ENCODE measurements around the gene FAM131B. TPM values are rescaled to one million over a fixed set of nuclear protein-coding genes. Genes with fewer than 3 reads are reported as not detected.
A peak's percentile ranks its signal among the peaks of the same experiment; 100 is the strongest.

Gene FAM131B
- total RNA-seq, 1 donor from 2014 or later: 4.2 TPM

DNA sequence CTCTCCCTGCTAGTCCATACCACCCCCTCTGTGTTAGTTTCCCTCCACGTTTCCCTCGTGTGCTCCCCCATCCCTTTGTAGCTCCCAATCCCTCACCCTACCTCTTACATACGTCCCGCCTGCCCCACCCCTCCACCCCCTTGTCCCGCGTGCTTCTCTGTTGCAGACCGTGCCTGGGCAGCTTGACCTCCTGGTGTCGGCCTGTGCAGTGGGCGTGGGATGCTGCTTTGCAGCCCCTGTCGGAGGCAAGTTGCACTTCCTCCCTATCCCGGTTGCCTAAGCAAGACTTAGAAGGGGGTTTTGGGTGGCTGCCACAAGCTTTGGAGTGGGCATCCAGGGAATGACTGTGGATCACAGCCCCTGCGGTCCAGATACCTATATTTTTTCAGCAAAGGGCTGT is 38.9 kb downstream of the FAM131B start:
- DNase-seq (ENCODE audit: low read depth): no peak

DNA sequence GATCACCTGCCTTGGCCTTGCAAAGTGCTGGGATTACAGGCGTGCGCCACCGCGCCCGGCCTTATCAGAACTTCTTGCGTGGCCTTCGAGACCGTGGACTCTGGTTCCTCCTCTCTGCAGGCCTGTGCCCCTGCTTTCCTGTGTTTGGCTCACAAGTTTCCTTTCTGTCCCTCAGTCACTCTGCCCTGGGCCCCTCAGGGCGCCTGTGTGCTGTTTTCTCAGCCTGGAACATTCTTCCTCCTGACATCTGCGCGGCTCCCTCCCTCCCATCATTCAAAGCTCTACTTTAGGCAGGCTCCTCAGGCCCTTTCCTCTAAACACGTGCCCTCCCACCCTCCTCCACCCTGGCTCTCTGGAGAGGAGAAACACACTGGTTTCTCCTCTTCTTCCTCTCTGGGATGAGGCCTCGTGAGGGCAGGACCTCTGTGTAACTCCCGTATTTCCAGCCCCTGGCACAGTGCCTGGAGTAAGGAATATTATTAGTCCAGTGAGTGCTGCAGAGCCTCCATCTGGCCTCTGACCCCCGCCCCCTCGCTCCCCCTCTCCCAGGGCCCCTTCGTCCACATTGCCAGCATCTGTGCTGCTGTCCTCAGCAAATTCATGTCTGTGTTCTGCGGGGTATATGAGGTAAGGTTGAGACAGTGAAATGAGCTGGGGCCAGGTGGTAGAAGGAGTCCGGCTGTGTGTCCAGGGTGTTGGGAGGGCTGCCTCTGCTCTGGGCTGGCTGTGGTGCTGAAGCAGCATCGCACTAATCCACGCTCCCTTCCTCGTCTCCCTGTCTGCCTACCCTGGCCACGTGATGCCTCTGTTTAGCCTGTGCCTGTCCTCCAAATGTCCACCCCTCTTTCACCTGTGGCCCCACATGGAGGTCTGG is 39.5 kb downstream of the FAM131B start:
- no peak for DNase-seq (ENCODE audit: low read depth)

DNA sequence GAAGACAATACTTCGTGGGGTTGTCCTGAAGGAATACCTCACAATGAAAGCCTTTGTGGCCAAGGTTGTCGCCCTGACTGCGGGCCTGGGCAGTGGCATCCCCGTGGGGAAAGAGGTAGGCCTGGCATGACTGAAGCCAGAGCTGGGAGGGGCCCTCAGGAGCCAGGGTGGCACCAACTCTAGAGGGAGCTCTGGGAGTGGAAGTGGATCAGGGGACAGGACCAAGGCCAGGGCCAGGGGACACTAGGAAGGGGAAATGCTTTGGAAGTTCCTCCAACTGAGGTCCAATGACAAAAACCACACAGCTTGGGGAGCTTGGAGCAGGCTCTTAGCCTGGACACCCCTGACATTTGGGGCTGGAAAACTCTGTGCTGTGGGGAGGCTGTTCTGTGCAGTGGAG is 40.8 kb downstream of the FAM131B start:
- no peak for DNase-seq (ENCODE audit: low read depth)

- DNase-seq (ENCODE audit: low read depth): no peak
Measured at GRCh38 chr7:143321242-143321641, 41.3 kb downstream of the FAM131B start.

GRCh38 chr7:143320620-143321019 is 41.9 kb downstream of the FAM131B start:
- peak; percentile 71 for DNase-seq (ENCODE audit: low read depth)

DNA sequence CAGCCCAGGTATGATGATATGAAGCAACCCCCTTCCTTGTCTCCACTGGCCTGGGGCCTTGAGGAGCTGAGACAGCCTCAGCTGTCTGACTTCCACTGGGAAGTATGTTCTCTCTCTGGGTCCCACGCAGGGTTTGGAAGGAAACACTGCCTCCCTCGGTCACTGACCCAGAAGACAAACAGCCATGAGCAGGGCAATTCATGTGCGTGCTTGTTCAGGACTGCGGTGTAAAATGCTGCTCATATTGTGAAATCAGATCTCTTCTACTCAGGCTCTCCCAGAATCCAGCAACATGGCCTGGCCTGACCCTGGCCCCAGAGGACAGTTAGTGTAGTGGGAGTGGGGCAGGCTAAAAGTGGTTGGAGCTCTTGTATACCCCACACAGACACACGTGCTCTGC is 43.9 kb downstream of the FAM131B start:
- peak; percentile 85 for DNase-seq (ENCODE audit: low read depth)

- no peak for DNase-seq (ENCODE audit: low read depth)
Measured at GRCh38 chr7:143316492-143316891, 46.0 kb downstream of the FAM131B start.

- DNase-seq (ENCODE audit: low read depth): no peak
Measured at GRCh38 chr7:143315776-143316175, 46.7 kb downstream of the FAM131B start, which contains the start of gene CLCN1. TSS of gene CLCN1 (plus strand) at chr7:143316111. CDS start at chr7:143316213, 102 bp downstream.

GRCh38 chr7:143314127-143314526 is 48.4 kb downstream of the FAM131B start:
- no peak for DNase-seq (ENCODE audit: low read depth)

- no peak for DNase-seq (ENCODE audit: low read depth)
Measured at GRCh38 chr7:143308632-143309031, 53.9 kb downstream of the FAM131B start.

- no peak for DNase-seq (ENCODE audit: low read depth)
Measured at GRCh38 chr7:143305423-143306070, 57.0 kb downstream of the FAM131B start.

- DNase-seq (ENCODE audit: low read depth): no peak
Measured at GRCh38 chr7:143304938-143305337, 57.6 kb downstream of the FAM131B start.

DNA sequence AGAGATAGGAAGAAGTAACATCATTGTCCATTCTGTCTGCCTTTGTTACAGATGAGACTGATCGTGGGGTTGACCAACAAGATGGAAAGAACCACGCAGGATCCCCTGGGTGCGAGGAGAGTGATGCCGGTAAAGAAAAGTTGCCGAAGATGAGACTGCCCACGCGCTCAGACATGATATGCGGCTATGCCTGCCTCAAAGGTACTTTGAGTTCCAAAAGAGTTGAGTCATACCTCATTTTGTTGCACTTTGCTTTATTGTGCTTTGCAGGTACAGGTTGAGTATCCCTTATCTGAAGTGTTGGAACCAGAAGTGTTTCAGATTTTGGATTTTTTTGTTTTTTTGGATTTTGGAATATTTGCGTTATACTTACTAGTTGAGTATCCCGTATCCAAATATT is 58.8 kb downstream of the FAM131B start:
- no peak for DNase-seq (ENCODE audit: low read depth)

Other genes with a start within 250 kb of the FAM131B start
- not detected in 2 replicates for gene PIP, start 230.6 kb downstream of the FAM131B start, total RNA-seq
- gene TAS2R39, start 179.3 kb downstream of the FAM131B start, total RNA-seq: not detected in 2 replicates
- not detected in 2 replicates for gene TAS2R40, start 140.7 kb downstream of the FAM131B start, total RNA-seq
- gene GSTK1, start 99.3 kb downstream of the FAM131B start, total RNA-seq: 123 and 150 TPM in 2 replicates
- gene TMEM139, start 77.8 kb downstream of the FAM131B start, total RNA-seq: 48.2 and 70.5 TPM in 2 replicates
- 8.7 and 19.0 TPM in 2 replicates for gene CASP2, start 74.4 kb downstream of the FAM131B start, total RNA-seq
- not detected in 2 replicates for gene CLCN1, start 46.6 kb downstream of the FAM131B start, total RNA-seq
- 14.4 and 92.3 TPM in 2 replicates for gene ZYX, start 18.6 kb upstream of the FAM131B start, total RNA-seq
- gene EPHA1, start 46.1 kb upstream of the FAM131B start, total RNA-seq: 4.8 and 13.7 TPM in 2 replicates
- not detected in 2 replicates for gene TAS2R60, start 80.7 kb upstream of the FAM131B start, total RNA-seq
- gene TAS2R41, start 115.2 kb upstream of the FAM131B start, total RNA-seq: not detected in 2 replicates
- 0.87 TPM in 1 of 2 replicates, not detected in the other for gene CTAGE15, start 209.1 kb upstream of the FAM131B start, total RNA-seq